ENCODE measurements around the gene EVA1C. TPM values are rescaled to one million over a fixed set of nuclear protein-coding genes. Genes with fewer than 3 reads are reported as not detected.
"Not testable (repeated sequence)": the region's sequence is repeated elsewhere in the genome, so short reads cannot be mapped to it uniquely, and the experiment has no call there.

The EVA1C gene
- total RNA-seq, 3 donors from 2014 or later (not counting 1 experiment from before 2014, with no cell fraction given): 14.7 to 27.8 (median 15.8) TPM

DNA sequence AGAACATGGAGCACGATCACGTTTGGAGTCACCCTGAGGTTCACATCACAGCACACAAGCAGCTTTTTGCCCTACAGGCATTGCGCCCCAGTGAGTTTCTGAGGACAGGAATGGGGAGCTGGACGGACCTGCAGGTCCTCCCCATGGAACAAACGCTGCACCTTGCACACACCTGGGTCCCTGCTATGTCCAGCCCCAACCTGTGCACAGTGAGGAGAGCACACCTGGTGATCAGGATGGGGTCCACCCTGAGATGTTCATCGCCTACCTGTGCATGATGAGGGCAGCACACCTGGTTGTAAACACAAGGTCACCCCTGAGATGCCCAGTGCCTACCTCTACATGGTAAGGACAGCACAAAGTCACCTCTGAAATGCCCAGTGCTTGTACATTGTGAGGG lies 126.9 kb downstream of the EVA1C start:
- Mint-ChIP-seq H3K4me1 (peaks cover 45 to 47% of the 10 kb centered on the region in 2 donors), H3K27me3 (ENCODE audit: low read depth in 2 of 2) (no peaks in the 10 kb centered on the region), H3K9me3 (no peaks in the 10 kb centered on the region), H3K27ac (peak overlapping the region; percentile 65 to 75), H3K4me3 (no peak overlapping the region), H3K36me3 (no peaks in the 10 kb centered on the region)
- intact Hi-C loops (cut with micrococcal nuclease): no loop called here
- no peaks in the 10 kb centered on the region for H3K9me3 ChIP-seq (ENCODE audit: control insufficient read depth, insufficient read depth, low read length)
- peaks cover 37% of the 10 kb centered on the region for H3K4me1 ChIP-seq (ENCODE audit: control insufficient read depth, insufficient read depth, low read length)
- TF ChIP-seq, protein P1, sequence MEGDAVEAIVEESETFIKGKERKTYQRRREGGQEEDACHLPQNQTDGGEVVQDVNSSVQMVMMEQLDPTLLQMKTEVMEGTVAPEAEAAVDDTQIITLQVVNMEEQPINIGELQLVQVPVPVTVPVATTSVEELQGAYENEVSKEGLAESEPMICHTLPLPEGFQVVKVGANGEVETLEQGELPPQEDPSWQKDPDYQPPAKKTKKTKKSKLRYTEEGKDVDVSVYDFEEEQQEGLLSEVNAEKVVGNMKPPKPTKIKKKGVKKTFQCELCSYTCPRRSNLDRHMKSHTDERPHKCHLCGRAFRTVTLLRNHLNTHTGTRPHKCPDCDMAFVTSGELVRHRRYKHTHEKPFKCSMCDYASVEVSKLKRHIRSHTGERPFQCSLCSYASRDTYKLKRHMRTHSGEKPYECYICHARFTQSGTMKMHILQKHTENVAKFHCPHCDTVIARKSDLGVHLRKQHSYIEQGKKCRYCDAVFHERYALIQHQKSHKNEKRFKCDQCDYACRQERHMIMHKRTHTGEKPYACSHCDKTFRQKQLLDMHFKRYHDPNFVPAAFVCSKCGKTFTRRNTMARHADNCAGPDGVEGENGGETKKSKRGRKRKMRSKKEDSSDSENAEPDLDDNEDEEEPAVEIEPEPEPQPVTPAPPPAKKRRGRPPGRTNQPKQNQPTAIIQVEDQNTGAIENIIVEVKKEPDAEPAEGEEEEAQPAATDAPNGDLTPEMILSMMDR (IDR thresholded peaks at IDR 0.05): no peak
- no peak for ATAC-seq
- no peak overlapping the region for H3K4me3 ChIP-seq (ENCODE audit: low read length)
- H3K36me3 ChIP-seq (ENCODE audit: control insufficient read depth, insufficient read depth, low read length): no peaks in the 10 kb centered on the region
- WGBS (ENCODE audit: insufficient coverage): 93% methylated on average over 6 of the region's 6 CpGs
- H3K27me3 ChIP-seq (ENCODE audit: control insufficient read depth, insufficient read depth, low read length): no peaks in the 10 kb centered on the region
- no peak overlapping the region for H3K27ac ChIP-seq (ENCODE audit: low read length)
- DNase-seq: no peak

DNA sequence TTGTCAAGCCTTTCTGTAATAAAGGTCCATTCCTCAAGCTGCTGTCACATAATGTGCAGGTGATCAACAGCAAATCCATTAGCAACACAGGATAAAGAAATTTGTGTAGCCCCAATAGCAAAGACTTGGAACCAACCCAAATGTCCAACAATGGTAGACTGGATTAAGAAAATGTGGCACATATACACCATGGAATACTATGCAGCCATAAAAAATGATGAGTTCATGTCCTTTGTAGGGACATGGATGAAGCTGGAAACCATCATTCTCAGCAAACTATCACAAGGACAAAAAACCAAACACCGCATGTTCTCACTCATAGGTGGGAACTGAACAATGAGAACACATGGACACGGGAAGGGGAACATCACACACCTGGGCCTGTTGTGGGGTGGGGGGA lies 130.6 kb downstream of the EVA1C start:
- 100% methylated on average over 2 of the region's 2 CpGs for WGBS (ENCODE audit: insufficient coverage)
- H3K9me3 ChIP-seq (ENCODE audit: control insufficient read depth, insufficient read depth, low read length): not testable (repeated sequence)
- H3K4me1 Mint-ChIP-seq: peaks cover 33 to 35% of the 10 kb centered on the region in 2 donors

DNA sequence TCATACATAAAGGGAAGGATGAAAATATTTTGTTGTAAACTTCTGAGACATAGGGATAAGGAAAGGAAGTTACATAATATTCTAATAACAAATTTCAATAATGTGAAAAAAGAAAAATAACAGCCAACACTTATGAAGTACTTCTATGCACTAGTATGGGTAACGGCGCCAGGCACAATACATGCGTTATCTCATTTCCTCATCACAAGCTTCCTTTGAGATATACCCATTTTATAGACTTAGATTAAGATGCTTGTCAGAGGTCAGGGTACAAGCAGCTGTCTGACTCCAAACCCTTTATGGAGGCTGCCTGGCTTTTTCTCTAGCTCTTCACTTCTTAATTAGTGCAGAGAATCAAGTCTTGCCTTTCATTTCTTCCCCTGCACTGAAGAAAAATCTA lies 131.5 kb downstream of the EVA1C start:
- WGBS (ENCODE audit: insufficient coverage): 64% methylated on average over 3 of the region's 3 CpGs
- H3K4me3 ChIP-seq (ENCODE audit: low read length): no peak overlapping the region
- no peaks in the 10 kb centered on the region for H3K9me3 ChIP-seq (ENCODE audit: control insufficient read depth, insufficient read depth, low read length)
- H3K4me3 Mint-ChIP-seq: no peak overlapping the region
- no peaks in the 10 kb centered on the region for H3K36me3 Mint-ChIP-seq
- no peaks in the 10 kb centered on the region for H3K27me3 ChIP-seq (ENCODE audit: control insufficient read depth, insufficient read depth, low read length)
- no peaks in the 10 kb centered on the region for H3K9me3 Mint-ChIP-seq
- H3K27ac ChIP-seq (ENCODE audit: low read length): no peak overlapping the region
- intact Hi-C loops (cut with micrococcal nuclease): no loop called here
- no peak for DNase-seq
- peaks cover 26 to 27% of the 10 kb centered on the region in 2 donors for H3K4me1 Mint-ChIP-seq
- TF ChIP-seq, protein P1 (IDR thresholded peaks at IDR 0.05): no peak
- H3K4me1 ChIP-seq (ENCODE audit: control insufficient read depth, insufficient read depth, low read length): peaks cover 5% of the 10 kb centered on the region
- H3K27ac Mint-ChIP-seq: no peak overlapping the region
- H3K36me3 ChIP-seq (ENCODE audit: control insufficient read depth, insufficient read depth, low read length): no peaks in the 10 kb centered on the region
- no peaks in the 10 kb centered on the region for H3K27me3 Mint-ChIP-seq (ENCODE audit: low read depth in 2 of 2)
- ATAC-seq: no peak

More for the DNA sequence above, 130.6 kb downstream of the EVA1C start:
- H3K4me1 ChIP-seq (ENCODE audit: control insufficient read depth, insufficient read depth, low read length); H3K27me3 Mint-ChIP-seq (ENCODE audit: low read depth in 2 of 2); H3K27me3 ChIP-seq (ENCODE audit: control insufficient read depth, insufficient read depth, low read length); H3K27ac ChIP-seq (ENCODE audit: low read length); H3K36me3 Mint-ChIP-seq; H3K9me3 Mint-ChIP-seq; ATAC-seq; H3K4me3 ChIP-seq (ENCODE audit: low read length); H3K4me3 Mint-ChIP-seq; DNase-seq; intact Hi-C loops (cut with micrococcal nuclease); H3K36me3 ChIP-seq (ENCODE audit: control insufficient read depth, insufficient read depth, low read length); H3K27ac Mint-ChIP-seq: not testable (repeated sequence)

DNA sequence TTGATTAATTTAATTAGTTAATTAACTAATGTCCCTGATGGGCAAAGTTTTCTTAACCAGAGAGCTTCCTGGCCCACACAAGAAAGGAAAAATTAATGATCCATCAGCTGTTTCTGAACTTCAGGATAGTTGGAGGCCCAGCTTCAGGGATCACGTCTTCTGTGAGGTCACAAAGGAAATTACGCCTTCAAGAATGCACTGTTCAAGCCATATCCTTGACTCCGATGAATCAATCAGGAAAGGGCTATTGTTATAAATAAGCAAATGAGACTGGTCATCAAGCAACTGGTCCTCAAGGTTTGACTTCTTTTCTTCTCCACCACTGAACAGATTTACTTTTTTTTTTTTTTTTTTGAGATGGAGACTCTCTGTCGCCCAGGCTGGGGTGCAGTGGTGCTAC lies 132.2 kb downstream of the EVA1C start:
- no peak overlapping the region for H3K4me3 ChIP-seq (ENCODE audit: low read length)
- Mint-ChIP-seq H3K27ac (no peak overlapping the region), H3K27me3 (ENCODE audit: low read depth in 2 of 2) (no peaks in the 10 kb centered on the region), H3K36me3 (no peaks in the 10 kb centered on the region), H3K9me3 (no peaks in the 10 kb centered on the region), H3K4me1 (peaks cover 22% of the 10 kb centered on the region in 2 donors), H3K4me3 (no peak overlapping the region)
- DNase-seq: no peak
- 91% methylated on average over 4 of the region's 4 CpGs for WGBS (ENCODE audit: insufficient coverage)
- intact Hi-C loops (cut with micrococcal nuclease): no loop called here
- TF ChIP-seq, protein P1 (IDR thresholded peaks at IDR 0.05): no peak
- no peaks in the 10 kb centered on the region for H3K4me1 ChIP-seq (ENCODE audit: control insufficient read depth, insufficient read depth, low read length)
- H3K36me3 ChIP-seq (ENCODE audit: control insufficient read depth, insufficient read depth, low read length): no peaks in the 10 kb centered on the region
- no peaks in the 10 kb centered on the region for H3K9me3 ChIP-seq (ENCODE audit: control insufficient read depth, insufficient read depth, low read length)
- no peak for ATAC-seq
- H3K27me3 ChIP-seq (ENCODE audit: control insufficient read depth, insufficient read depth, low read length): no peaks in the 10 kb centered on the region
- H3K27ac ChIP-seq (ENCODE audit: low read length): no peak overlapping the region

All from natural killer cell (primary cell).